HFFc6 (cell line): ENCODE data around the gene KDM4C. TPM values are rescaled to one million over a fixed set of nuclear protein-coding genes. Genes with fewer than 3 reads are reported as not detected.

ENCODE experiments used
- DNase-seq: peaks from one replicate; pipeline ENCODE4 v3.0.0-alpha.2; 2018
- H3K27ac Mint-ChIP-seq: 2 replicates; pipeline ENCODE4 v1.8.0; 2020; ENCODE audit warnings: mild to moderate bottlenecking, mixed read lengths
- H3K27me3 Mint-ChIP-seq: 2 replicates; pipeline ENCODE4 v1.8.0; 2021; ENCODE audit warnings: mild to moderate bottlenecking, moderate library complexity, mixed read lengths; ENCODE audit not compliant: insufficient read depth
- H3K36me3 Mint-ChIP-seq: 2 replicates; pipeline ENCODE4 v1.8.0; 2021; ENCODE audit warnings: low read depth, mixed read lengths
- H3K4me1 Mint-ChIP-seq: 2 replicates; pipeline ENCODE4 v1.8.0; 2020; ENCODE audit warnings: low read depth, mixed read lengths
- H3K4me3 Mint-ChIP-seq: 2 replicates; pipeline ENCODE4 v1.8.0; 2020; ENCODE audit warnings: mild to moderate bottlenecking, moderate library complexity, mixed read lengths
- H3K9me3 Mint-ChIP-seq: 2 replicates; pipeline ENCODE4 v1.8.0; 2020; ENCODE audit warnings: mild to moderate bottlenecking, mixed read lengths
- CTCF ChIP-seq: fragments of 200-600 bp; sonication (generic); IDR thresholded peaks from 2 replicates; pipeline ENCODE4 v1.5.0; 2021; ENCODE audit warnings: antibody characterized with exemption, mild to moderate bottlenecking
- total RNA-seq, 6 experiments: library from RNA; stranded (reverse); fragmentation: NEBNext Ultra II Directional; extraction: Animal tissue kit (Norgen Biotek cat#: 25700); gene quantifications; 2 replicates in 1 of 6; 3 replicates in 5 of 6; pipeline ENCODE4 v1.2.3, GENCODE V29; 2021

KDM4C gene
- total RNA-seq, 6 experiments from 2014 or later: 9.1 to 12.0 (median 11.1) TPM

GRCh38 chr9:7164440-7165330 is 406.9 kb downstream of the KDM4C start:
- H3K4me3 Mint-ChIP-seq: no peak overlapping the region
- no peaks in the 10 kb centered on the region for H3K9me3 Mint-ChIP-seq
- no peaks in the 10 kb centered on the region; the same call in 1 of the 2 replicates for H3K27me3 Mint-ChIP-seq
- TF ChIP-seq CTCF: no peak
- H3K4me1 Mint-ChIP-seq: peaks cover 4% of the 10 kb centered on the region; the same call in 1 of the 2 replicates
- peaks cover 6% of the 10 kb centered on the region; the same call in 1 of the 2 replicates for H3K36me3 Mint-ChIP-seq
- no peak overlapping the region for H3K27ac Mint-ChIP-seq
- DNase-seq: no peak

- Mint-ChIP-seq H3K36me3 (no peaks in the 10 kb centered on the region), H3K27me3 (no peaks in the 10 kb centered on the region; the same call in 1 of the 2 replicates), H3K9me3 (no peaks in the 10 kb centered on the region)
These were observed 407.7 kb downstream of the KDM4C start for GRCh38 chr9:7165331-7165975.

GRCh38 chr9:7166074-7166473 is 408.3 kb downstream of the KDM4C start:
- Mint-ChIP-seq H3K4me1 (peaks cover 8% of the 10 kb centered on the region; the same call in 1 of the 2 replicates), H3K27ac (no peak overlapping the region), H3K27me3 (no peaks in the 10 kb centered on the region; the same call in 1 of the 2 replicates), H3K4me3 (no peak overlapping the region), H3K36me3 (no peaks in the 10 kb centered on the region), H3K9me3 (no peaks in the 10 kb centered on the region)
- no peak for DNase-seq
- TF ChIP-seq CTCF: no peak

More at GRCh38 chr9:7165331-7165975, 407.7 kb downstream of the KDM4C start:
- no peak for DNase-seq
- no peak for TF ChIP-seq CTCF
- Mint-ChIP-seq H3K27ac (no peak overlapping the region), H3K4me1 (peaks cover 8% of the 10 kb centered on the region; the same call in 1 of the 2 replicates), H3K4me3 (no peak overlapping the region)

GRCh38 chr9:7169717-7170389 is 412.1 kb downstream of the KDM4C start:
- H3K36me3 Mint-ChIP-seq: peaks cover 4% of the 10 kb centered on the region; the same call in 1 of the 2 replicates
- TF ChIP-seq CTCF: no peak
- H3K27me3 Mint-ChIP-seq: peaks cover 2% of the 10 kb centered on the region; the same call in 1 of the 2 replicates
- DNase-seq: no peak
- H3K4me3 Mint-ChIP-seq: no peak overlapping the region
- no peaks in the 10 kb centered on the region for H3K9me3 Mint-ChIP-seq
- no peak overlapping the region for H3K27ac Mint-ChIP-seq
- peaks cover 24% of the 10 kb centered on the region for H3K4me1 Mint-ChIP-seq

GRCh38 chr9:7171396-7172153 is 413.8 kb downstream of the KDM4C start:
- no peak for TF ChIP-seq CTCF
- Mint-ChIP-seq H3K4me3 (no peak overlapping the region), H3K27ac (no peak overlapping the region; the same call in 1 of the 2 replicates), H3K36me3 (peaks cover 4% of the 10 kb centered on the region; the same call in 1 of the 2 replicates), H3K4me1 (peaks cover 24% of the 10 kb centered on the region), H3K9me3 (no peaks in the 10 kb centered on the region), H3K27me3 (peaks cover 2% of the 10 kb centered on the region; the same call in 1 of the 2 replicates)
- no peak for DNase-seq
